NCI-H2081 treated with DMSO at 0.1 percent for 48 hours (cell line): Measurements from ENCODE around the gene PHF21A.
A peak's percentile ranks its signal among the peaks of the same experiment; 100 is the strongest.

ENCODE experiments used
- DNase-seq: peaks from one replicate; lab custom pipeline; 2025; lab: John Stamatoyannopoulos, UW

Gene PHF21A

GRCh38 chr11:45933846-45934579, 187.2 kb downstream of the PHF21A start:
- no peak for DNase-seq

DNA sequence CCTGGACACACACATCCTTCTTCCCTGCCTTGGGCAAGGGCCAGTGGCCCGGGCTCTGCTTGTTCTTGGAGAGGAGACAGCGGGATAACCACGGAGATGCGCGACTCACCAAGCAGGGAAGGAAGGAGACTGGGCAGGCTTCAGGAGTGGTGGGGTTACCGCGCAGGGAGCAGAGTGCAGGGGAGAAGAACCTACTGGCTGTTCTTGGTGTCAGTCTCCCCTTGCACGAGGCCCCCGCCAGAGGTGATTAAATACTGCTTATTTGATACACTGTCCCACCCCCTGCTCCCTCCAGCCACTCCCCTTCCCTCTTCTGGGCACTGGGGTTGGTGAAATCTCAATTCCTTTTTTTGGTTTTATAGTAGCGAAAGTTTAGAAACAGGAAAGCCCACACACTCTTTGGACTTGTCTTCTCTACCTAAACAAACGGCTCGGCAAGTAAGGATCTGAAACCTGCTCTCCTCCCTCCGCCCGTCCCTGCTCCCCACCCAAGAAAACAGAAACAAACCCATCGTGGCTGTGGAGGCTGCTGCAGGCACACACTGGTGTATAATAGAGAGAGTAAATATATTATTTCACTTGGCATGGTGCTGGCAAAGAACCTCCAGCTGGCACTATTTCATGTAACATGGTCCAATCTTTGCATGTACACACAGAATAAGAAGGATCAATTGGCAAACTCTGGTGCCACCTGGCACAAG, 188.0 kb downstream of the PHF21A start:
- DNase-seq = no peak

- no peak for DNase-seq
These were observed 189.0 kb downstream of the PHF21A start for GRCh38 chr11:45932217-45932616.

DNA sequence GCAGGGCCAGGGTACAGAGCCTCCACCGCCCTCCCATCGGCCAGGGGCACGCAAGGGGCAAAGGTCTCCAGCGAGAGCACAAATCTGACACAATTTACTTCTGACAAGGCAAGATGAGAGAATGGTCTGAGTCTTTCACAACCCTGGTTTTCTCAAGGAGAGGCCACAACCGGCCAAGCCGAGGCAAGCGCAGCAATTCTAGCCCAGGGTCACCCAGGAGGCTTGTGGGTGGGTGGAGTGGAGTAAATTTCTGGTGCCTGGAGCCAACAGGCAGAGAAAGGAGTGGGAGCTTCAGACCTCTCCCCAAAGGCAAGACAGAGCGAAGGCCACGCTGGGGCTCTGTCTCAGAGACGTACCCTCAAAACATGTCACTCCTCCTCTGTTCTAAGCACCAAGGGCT, 189.5 kb downstream of the PHF21A start:
- no peak for DNase-seq

DNA sequence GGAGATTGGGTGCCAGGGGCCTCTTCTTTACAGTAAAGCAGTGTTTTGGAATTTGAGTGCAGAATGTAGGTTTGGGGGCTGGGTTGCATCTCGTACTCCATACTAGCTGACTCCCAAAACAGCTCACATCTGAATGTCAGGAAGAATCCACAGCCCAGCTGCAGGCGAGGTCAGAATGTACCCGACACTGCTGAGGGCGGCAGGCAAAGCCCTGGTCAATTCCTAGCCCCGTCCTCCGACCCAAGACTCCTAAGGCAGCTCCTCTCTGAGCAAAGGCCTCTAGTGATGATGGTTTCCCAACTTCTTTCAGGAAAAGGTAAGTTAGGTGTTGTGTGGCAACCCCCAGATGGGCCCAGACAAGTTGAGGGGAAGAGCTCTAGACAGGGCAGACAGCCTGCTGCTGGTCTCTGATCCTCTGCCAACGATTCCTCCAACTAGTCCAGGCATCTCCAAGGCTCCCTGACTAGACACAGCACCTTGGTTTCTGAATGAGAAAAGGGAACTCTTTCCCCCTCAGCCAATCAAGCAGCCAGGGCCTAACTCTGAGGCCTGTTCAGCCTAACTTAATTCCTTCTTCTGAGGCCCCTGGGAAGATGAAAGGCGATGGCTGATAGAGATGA, 190.2 kb downstream of the PHF21A start:
- no peak for DNase-seq

- peak; percentile 84 for DNase-seq
These were observed 191.0 kb downstream of the PHF21A start for GRCh38 chr11:45930031-45930794.

GRCh38 chr11:45929486-45930030, 191.7 kb downstream of the PHF21A start:
- no peak for DNase-seq

GRCh38 chr11:45928535-45929215, 192.6 kb downstream of the PHF21A start:
- DNase-seq = no peak

DNA sequence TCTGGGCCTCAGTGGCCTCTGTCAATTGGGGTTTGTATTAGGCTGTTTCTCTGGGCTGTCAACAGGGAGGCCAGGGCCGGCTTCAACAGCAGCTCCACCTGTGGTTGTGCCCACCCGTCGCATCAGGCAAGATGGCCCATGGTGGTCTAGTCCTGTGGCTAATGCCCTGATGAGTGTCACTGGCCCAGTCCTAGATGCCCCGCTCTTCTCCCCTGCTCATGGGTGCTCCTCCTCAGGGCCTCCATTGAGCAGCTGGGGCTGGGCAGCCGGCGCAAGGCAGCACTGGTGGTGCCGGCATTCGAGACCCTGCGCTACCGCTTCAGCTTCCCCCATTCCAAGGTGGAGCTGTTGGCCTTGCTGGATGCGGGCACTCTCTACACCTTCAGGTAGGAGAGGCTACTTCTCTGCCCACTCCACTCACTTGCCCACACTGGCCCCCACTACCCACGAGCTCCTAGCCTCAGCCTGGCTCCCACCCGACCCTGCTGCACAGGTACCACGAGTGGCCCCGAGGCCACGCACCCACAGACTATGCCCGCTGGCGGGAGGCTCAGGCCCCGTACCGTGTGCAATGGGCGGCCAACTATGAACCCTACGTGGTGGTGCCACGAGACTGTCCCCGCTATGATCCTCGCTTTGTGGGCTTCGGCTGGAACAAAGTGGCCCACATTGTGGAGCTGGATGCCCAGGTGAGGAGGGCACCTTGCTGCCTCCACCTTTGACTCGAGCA, 193.4 kb downstream of the PHF21A start:
- DNase-seq = no peak

- DNase-seq = no peak
These were observed 193.9 kb downstream of the PHF21A start for GRCh38 chr11:45927332-45927683.

DNA sequence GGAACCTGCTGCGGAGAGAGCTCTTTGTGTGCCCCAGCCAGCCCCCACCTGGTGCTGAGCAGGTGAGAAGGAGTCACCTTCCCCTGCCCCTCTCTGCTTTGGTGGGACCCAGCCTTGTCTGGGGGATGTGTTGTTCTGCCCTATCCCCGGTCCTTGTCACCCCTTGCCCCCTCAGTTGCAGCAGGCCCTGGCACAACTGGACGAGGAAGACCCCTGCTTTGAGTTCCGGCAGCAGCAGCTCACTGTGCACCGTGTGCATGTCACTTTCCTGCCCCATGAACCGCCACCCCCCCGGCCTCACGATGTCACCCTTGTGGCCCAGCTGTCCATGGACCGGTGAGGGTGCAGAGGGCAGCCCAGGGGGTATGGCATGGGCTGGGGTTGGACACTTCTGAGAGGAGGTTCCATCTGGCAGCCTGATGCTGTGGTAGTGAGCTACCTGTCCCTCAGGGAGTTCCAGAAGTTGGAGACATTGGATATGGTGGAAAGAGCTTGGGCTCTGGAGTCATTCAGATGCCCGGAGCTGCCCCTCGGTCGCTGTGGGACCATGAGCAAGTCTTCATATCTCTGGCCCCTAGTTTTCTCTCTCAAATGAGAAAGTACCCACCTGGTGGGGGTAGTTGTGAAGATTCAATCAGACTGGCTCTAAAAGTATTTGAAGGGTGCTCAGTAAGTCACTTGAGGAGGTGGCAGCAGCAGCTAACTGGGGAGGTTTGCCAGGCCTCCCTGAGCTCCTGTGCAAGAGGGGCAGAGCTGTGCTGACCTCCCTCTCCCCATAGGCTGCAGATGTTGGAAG, 194.5 kb downstream of the PHF21A start:
- DNase-seq = no peak

DNA sequence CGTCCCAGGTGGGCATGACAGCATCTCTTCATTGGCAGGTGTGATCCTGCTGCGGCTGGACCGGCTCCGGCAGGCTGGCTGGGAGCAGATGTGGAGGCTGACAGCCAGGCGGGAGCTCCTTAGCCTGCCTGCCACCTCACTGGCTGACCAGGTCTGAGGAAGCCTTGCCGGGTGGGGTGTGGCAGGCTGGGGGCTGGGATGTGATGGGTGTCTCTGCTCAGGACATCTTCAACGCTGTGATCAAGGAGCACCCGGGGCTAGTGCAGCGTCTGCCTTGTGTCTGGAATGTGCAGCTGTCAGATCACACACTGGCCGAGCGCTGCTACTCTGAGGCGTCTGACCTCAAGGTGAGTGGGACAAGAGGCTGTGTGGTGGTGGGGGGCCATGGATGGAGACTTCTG, 195.3 kb downstream of the PHF21A start:
- no peak for DNase-seq

DNA sequence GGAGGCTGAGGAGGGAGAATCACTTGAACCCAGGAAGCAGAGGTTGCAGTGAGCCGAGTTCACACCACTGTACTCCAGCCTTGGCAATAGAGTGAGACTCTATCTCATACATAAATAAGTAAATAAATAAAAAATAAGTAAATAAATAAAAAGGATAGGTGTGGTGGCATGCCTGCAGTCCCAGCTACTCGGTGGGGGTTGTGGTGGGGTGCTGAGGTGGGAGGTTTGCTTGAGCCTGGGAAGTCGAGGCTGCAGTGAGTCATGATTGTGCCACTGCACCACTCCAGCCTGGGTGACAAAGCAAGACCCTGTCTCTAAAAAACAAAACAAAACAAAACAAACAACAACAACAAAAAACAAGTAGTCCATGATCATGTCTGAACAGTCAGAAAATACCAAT, 195.7 kb downstream of the PHF21A start:
- no peak for DNase-seq

GRCh38 chr11:45924927-45925326, 196.3 kb downstream of the PHF21A start:
- no peak for DNase-seq

DNA sequence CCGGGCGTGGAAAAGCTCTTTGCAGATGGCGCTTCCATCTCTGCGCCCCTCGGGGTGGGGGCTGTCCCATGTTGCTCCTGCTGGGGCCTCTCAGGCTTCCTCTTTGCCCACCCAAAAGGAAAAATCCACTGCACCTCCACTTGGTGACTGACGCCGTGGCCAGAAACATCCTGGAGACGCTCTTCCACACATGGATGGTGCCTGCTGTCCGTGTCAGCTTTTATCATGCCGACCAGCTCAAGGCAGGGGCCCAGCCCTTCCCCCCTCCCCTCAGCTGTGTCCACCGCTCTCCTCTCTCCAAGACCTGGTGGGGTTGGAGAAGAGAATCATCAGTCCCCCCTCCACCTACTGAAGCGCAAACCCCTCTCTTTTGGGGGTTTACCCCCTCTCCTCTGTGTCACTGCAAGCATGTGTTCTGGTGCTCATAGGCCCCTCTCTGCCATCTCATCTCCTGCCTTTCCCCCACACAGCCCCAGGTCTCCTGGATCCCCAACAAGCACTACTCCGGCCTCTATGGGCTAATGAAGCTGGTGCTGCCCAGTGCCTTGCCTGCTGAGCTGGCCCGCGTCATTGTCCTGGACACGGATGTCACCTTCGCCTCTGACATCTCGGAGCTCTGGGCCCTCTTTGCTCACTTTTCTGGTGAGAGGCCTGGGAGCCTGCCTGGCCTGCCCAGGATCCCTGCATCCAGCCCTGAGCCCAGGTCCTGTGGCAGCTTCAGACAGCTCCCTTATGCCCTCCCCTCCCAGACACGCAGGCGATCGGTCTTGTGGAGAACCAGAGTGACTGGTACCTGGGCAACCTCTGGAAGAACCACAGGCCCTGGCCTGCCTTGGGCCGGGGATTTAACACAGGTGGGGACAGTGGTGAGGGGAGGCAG, 197.0 kb downstream of the PHF21A start:
- no peak for DNase-seq

GRCh38 chr11:45922425-45923082, 198.7 kb downstream of the PHF21A start, which contains the start of gene LARGE2:
Gene LARGE2, plus strand, starts transcription at chr11:45922656. Its CDS starts 227 bp downstream, at chr11:45922883.
- DNase-seq = no peak

DNA sequence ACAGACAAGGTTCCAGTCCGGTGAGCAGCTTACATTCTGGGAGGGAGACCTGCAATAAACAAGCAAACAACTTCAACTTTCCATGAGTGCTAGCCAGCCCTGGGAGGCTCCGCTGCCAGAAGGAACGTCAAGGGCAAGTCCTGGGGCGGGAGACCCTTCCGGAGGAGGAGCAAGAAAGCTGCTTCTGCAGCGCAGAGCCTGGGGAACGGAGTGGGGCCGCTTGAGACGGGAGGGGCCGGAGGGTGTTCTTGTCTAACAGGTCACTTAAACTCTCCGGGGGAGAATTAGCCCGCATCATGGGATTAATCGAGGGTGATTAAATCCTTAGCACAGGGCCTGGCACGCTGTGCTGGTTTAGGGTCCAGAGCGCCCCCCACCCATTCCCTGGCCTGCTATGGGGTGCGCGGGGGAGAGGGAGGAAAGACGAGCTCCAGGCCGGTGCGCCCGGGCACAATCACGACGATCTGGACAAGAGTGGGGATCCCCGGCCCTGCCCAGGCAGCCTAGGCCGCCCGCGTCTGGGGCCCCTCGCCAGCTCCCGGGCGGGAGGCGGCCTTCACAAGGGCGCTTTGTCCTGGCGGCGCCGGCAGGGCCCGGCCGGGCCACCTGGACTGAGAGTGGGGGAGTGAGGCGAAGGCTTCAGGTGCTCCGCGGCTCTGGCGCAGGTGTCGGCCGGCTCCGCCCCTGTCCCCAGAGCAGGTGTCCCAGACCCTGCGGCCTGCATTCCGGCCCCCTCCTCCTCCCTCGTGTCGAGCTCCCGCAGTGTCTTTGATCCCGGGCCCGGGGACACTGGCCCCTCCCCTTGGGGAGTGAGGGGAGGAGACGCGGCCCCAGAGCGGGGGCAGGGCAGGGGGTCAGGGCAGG, 199.5 kb downstream of the PHF21A start:
- peak; percentile 54 for DNase-seq
